HG02870 (cell line): ENCODE results near the gene RADX.

ENCODE experiments used
- ATAC-seq: cut with Tn5 transposase; IDR thresholded peaks from one replicate; pipeline ENCODE4 v1.9.1; 2021; ENCODE audit warnings: mild to moderate bottlenecking, moderate library complexity; ENCODE audit not compliant: unreplicated experiment

Gene RADX

DNA sequence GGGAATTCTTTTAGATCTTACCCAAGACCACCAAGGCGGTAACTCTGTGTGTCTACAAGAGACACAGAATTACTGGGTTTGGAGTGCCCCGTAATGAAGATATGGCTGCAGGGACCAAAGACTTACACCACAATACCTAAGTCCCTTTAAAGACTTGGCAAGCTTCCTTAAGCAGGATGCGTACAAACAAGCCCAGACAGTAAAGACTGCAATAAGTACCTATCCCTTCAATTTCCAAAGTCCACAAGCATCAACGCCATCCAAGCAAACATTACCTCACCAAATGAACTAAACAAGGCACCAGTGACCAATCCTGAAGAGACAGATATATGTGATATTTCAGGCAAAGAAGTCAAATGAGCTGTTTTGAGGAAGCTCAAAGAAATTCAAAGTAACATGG, 72.4 kb downstream of the RADX start:
- ATAC-seq, result no peak

GRCh38 chrX:106692425-106693065, 80.8 kb downstream of the RADX start:
- no peak for ATAC-seq

DNA sequence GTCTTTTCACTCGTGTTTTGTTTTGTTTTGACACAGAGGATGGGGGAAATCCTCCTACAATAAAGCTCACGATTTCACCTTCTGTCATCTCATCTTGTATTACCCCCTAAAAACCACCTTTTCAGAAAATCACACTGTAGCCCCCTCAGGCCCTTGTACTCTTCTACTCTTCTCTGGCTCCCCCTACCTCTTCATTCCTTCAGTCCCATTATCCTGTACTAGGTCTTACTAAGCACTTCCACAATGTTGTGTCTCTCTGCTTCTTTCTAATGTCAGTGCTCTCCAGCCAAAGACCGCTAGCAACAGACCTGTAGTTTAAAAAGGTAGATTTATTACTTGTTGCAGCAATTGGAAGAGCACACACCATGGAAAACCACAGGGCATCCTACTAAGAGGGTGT, 84.7 kb downstream of the RADX start:
- ATAC-seq, result no peak

DNA sequence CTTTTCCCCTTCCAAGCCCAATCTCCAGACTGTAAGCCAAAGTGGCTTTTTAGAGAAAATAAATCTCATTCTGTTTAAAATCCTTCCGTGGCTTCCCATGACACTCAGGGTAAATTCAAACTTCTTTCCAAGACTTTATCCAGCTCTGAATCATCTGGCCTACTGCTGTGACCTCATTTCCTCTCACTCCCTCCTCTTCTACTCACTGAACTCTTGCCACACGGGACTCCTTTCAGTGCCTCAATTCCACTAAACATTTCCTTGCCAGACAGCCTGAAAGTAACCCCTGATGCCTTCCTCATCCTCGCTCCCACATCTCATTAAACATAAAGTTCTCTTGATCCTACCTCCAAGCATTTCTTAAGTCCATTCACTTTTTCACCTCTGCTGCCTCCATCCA, 86.9 kb downstream of the RADX start:
- ATAC-seq, result no peak

DNA sequence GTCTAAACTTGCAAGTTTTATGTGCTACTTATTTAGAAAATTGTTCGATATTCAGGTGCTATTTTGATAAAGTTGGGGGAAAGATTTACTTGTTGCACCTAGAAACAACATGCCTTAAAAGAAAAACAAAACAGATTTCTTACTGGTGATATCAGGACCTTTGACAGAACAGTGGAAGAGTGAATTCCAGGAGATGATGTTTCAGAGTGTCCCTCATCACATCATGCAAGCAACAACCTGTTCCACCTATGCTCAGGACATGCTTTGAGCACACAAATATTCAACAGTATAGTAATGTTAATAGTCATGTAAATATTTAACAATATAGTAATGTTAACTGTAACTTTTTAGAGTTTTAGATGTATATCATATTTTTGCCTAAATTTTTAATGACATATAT, 90.9 kb downstream of the RADX start:
- no peak for ATAC-seq

DNA sequence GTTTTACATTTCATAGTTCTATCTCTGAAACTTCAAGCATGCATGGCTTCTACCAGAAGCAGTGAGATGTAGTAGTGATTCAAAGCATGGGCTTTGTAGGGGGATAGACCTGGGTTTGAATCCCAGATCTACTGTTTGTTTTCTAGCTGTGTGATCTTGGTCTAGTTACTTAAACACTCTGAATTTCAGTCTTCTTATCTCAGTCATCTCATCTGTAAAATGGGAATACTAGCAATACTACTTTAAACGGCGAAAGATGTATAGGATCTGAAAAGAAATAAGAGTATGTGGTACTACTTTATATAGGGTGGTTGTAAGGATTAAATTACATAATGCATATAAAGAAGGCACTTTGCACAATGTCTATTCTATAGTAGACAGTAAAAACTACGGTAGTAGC, 94.7 kb downstream of the RADX start:
- no peak for ATAC-seq

DNA sequence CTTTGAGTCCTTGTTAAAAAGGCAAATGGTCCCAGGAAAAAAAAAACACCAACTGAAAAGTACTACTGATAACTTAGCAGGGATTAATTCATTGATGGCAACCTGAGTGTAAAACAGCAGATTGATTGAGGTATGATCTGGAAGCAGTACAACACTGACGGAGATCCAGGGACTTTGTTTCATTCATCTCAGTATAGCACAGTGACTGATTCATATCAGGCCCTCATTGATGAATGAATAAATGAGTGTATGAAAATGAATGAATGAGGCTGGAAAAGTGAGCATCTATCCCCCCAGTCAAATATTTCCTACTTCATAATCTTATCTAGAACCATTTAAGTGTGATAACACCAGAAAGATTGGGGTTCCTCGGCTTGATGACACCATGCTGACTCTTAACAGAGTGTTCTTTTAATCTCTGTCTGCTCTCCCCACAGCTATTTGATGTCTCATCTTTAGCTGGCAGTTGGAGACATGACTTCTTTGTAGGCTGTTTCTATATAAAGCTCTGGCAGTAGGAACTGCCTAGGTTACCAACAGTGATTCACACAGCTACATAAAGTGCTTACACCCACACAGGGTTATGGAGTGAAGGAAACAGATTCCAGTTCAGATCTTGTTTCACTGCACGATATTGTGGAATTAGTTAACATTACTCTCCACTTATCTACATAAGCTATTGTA, 96.1 kb downstream of the RADX start:
- no peak for ATAC-seq

DNA sequence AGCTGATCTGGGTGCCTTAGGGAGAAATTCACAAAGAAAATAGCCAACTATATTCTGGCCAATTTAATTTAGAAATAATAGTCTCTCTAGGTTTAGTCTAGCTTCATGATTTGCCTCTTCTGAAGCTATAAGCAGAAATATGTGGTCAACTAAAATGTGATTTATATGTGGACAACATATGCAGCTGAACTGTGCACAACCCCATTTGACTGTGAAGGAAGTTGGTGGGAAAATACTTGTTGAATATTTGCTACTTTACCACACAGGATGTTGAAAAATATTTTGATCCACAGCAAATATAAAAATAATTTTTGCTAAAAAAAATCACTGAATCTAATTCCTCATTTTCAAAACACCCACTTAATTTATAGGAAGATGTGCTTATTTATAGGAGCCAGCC, 99.0 kb downstream of the RADX start:
- no peak for ATAC-seq

- no peak for ATAC-seq
These were observed 99.6 kb downstream of the RADX start for GRCh38 chrX:106711375-106711774.

DNA sequence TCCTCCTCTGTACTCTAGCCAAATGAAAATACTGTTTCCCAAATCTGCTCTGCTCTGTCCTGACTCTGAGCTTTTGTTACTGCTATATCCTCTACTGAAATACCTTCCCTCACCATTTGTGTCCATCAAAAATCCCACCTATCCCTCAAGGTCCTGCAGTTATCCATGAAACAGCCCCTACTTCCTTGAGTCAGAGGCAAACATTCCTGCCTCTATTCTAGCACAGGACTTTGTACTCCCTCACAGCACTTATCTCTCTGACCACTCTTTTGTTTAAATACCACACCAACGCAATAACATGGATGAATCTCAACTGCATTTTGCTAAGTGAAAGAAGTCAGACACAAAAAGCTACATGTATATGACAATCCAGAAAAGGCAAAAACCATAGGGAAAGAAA, 104.2 kb downstream of the RADX start:
- no peak for ATAC-seq

DNA sequence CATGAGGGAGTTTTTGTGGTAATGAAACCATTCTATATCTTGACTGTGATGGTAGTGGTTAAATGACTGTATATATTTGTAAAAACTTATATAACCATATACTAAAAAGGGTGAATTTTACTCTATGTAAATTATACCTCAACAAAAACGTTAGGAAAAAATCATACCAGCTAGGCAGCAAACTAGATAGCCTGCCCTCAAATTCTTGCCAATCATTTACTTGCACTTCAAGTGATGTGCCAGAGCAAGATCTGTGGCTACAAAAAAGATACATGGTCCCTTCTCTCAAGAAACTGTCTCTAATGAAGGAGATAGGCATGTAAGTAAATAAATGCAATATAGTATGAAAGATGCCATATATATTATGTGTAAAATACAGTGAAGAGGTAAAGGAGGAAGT, 104.7 kb downstream of the RADX start:
- ATAC-seq, result no peak

DNA sequence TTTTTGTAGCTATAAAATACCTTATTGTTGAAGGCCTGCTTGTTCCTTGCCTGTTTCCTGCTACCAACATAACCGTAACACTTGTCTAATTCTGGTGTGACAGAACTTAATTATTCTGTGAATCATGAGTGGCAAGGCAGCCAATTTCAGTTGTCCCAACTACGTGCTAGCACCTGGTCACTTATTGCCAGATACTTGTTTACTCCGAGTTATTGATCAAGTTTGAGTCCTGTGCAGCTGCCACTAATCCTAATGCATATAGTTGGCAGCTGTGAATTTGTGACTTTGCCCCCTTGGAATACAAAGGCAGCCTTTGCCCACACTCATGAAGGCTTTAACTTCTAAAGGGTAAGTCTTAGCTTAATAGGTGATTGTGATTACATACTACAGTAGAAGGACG, 106.9 kb downstream of the RADX start:
- no peak for ATAC-seq

DNA sequence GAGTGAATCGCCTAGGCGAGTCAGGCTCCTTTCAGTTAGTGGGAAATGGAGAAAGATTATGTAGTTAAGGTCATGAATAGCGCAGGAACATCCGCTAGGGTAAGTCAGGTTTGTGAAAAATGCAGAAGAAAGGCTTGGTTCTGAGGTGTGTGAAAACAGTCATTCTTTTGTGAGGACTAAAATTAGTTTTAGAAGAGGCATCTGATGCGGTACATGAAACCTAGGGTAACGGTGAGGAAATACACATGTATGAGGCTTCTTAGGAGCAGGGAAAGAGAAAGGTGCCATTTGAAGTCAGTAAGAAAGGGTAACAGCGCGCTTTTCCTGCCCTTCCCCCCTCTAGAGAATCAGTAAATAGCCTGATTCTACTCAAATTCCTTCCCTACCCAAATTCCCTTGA, 114.2 kb downstream of the RADX start:
- ATAC-seq, result no peak

DNA sequence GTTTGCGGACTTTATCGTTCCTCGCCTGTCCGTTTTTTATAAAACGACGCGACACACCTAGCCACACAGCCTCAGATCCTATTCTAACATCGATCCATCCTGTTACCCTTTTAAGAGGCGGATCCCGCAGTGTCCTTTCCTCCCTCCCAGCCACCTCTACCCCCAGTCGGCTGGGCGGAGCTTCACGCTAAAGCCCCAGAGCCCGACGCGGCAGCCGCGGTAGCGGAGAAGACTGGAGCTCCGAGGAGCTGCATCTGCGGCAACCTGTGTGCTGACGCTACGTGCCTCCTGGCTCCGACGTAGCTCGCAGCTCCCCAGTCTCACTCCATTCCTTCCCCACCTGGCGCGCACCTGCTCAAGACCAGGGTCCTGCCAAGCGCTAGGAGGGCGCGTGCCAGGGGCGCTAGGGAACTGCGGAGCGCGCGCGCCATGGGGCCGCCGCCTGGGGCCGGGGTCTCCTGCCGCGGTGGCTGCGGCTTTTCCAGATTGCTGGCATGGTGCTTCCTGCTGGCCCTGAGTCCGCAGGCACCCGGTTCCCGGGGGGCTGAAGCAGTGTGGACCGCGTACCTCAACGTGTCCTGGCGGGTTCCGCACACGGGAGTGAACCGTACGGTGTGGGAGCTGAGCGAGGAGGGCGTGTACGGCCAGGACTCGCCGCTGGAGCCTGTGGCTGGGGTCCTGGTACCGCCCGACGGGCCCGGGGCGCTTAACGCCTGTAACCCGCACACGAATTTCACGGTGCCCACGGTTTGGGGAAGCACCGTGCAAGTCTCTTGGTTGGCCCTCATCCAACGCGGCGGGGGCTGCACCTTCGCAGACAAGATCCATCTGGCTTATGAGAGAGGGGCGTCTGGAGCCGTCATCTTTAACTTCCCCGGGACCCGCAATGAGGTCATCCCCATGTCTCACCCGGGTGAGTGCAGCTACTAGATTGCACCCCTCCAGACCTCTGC, 115.0 kb downstream of the RADX start, which contains the start of gene RNF128:
RNF128 (plus strand) TSS at position 217 of the 953 bp plus-strand sequence; CDS start at position 430, 213 bp downstream.
- no peak for ATAC-seq

DNA sequence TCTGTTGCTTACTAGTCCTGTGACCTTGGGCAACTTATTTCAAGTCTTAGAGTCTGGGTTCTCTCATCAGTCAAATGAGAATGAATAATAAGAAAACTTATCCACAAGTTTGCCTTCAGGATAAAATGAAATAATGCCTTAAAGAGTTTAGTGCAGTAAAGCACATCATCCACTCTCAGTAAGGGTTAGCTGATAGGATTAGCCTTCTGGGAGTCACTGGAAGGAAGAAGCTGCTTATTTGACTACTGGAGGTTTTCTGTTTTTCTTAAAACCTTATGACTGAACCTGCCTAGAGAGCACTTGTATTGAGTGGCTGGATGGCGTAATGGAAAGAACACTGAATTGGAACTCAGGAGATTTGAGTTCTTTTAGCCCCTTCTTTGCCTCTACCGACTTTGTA, 116.6 kb downstream of the RADX start:
- ATAC-seq, result no peak
